ENCODE measurements around the gene SPTBN1.

- TF ChIP-seq CREB5 (CRISPR knock-in tag; IDR thresholded peaks at IDR 0.05; ENCODE audit: low read depth), result no peak
- no peak for TF ChIP-seq ESRRG (CRISPR knock-in tag; IDR thresholded peaks at IDR 0.05)
- TF ChIP-seq POU6F1 (CRISPR knock-in tag; IDR thresholded peaks at IDR 0.05; ENCODE audit: borderline replicate concordance, low read depth), result no peak
- TF ChIP-seq ZFP3 (CRISPR knock-in tag; IDR thresholded peaks at IDR 0.05), result no peak
- TF ChIP-seq ZC3H10 (CRISPR knock-in tag; IDR thresholded peaks at IDR 0.05), result no peak
- TF ChIP-seq ZNF8 (CRISPR knock-in tag; IDR thresholded peaks at IDR 0.05), result no peak
- TF ChIP-seq ZFP30 (CRISPR knock-in tag; IDR thresholded peaks at IDR 0.05), result no peak
- no peak for TF ChIP-seq BACH2 (CRISPR knock-in tag; IDR thresholded peaks at IDR 0.05; ENCODE audit: borderline replicate concordance)
Measured at GRCh38 chr2:54609241-54609640, 153.1 kb downstream of the SPTBN1 start.
